ENCODE results near the gene BCAS3. TPM values are rescaled to one million over a fixed set of nuclear protein-coding genes. Genes with fewer than 3 reads are reported as not detected.

The BCAS3 gene
- total RNA-seq, 1 experiment from 2014 or later = 26.3 TPM

GRCh38 chr17:61133853-61134252 lies 456.2 kb downstream of the BCAS3 start:
- H3K79me2 ChIP-seq (ENCODE audit: insufficient read depth, low read length) = no peaks in the 10 kb centered on the region
- H3K36me3 ChIP-seq (ENCODE audit: control insufficient read depth in 1 of 2, insufficient read depth in 2 of 2, low read length in 2 of 2) = no peaks in the 10 kb centered on the region
- H4K20me1 ChIP-seq (ENCODE audit: insufficient read depth) = no peaks in the 10 kb centered on the region
- ChIA-PET CTCF (no interaction called here), POLR2A (no interaction called here), RAD21 (ENCODE audit: low non-redundant PET in 1 of 2, low total read pairs in 2 of 2, uncharacterized antibody in 2 of 2, unreplicated experiment in 2 of 2) (no interaction called here)
- H3K27me3 ChIP-seq (ENCODE audit: insufficient read depth, low read length) = no peaks in the 10 kb centered on the region
- TF ChIP-seq EZH2phosphoT487 (IDR thresholded peaks at IDR 0.05; ENCODE audit: borderline replicate concordance) = no peak
- H3K4me3 ChIP-seq (replicated peaks in 1 of 2; ENCODE audit: low read depth in 1 of 2, low read length in 2 of 2) = no peak overlapping the region
- H3K9ac ChIP-seq (ENCODE audit: low read length) = no peak overlapping the region
- no TSS peak for BruUV-seq (replicated peaks)
- no peaks in the 10 kb centered on the region for H3K9me2 ChIP-seq (ENCODE audit: insufficient read depth)
- ATAC-seq (no peak), DNase-seq (ENCODE audit: low read depth, low spot score) (no peak)
- intact Hi-C loops (cut with micrococcal nuclease) = no loop called here
- no peak overlapping the region for H2AFZ ChIP-seq (ENCODE audit: low read depth, low read length, poor library complexity, severe bottlenecking)
- H3K4me2 ChIP-seq (ENCODE audit: low read length) = no peak overlapping the region
- no peaks in the 10 kb centered on the region for H3K9me3 ChIP-seq (ENCODE audit: control insufficient read depth in 1 of 2, insufficient read depth in 1 of 2, low read depth in 1 of 2, low read length in 2 of 2)
- H3K27ac ChIP-seq (ENCODE audit: low read depth, low read length) = no peak overlapping the region
- H3K4me1 ChIP-seq (ENCODE audit: control insufficient read depth in 1 of 2, insufficient read depth in 2 of 2, low read length in 2 of 2) = peaks cover 0 to under 1% of the 10 kb centered on the region in 2 experiments; a peak in 3 of 4 replicates

DNA sequence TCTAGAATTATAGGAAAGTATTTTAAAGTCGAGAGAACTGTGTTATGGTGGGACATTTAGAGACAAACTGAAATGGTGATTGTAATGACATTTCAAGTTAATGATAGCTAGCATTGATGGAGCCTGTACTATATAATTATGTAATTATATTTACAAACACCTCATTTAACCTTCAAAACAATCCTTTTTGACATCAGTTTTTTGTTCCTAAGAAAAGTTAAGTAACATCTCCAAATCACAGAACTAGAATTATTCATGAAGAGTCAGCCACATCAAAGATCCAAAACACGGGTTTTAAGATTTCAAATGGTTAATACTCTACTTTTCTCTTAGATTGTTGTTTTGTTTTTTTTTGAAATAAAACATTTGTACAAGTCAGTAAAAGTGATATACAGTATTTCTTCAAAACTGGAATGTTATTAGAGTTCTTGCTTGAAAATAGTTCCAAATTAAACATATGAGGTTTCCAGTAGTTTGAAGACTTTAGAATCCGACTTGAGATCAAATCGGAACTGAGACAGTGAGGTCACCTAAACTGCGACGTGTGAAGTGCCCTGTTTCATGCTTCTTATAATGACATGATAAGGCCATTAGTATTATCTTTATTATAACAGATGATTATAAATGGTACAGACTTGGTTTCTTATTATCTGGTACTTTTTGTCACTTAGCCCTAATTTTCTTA lies 457.0 kb downstream of the BCAS3 start:
- CTCF ChIA-PET = no interaction called here
- no peak overlapping the region for H3K27ac ChIP-seq (ENCODE audit: low read depth, low read length)

More for the DNA sequence above, 457.0 kb downstream of the BCAS3 start:
- H3K27me3 ChIP-seq (ENCODE audit: insufficient read depth, low read length) = no peaks in the 10 kb centered on the region
- H3K4me3 ChIP-seq (replicated peaks in 1 of 2; ENCODE audit: low read depth in 1 of 2, low read length in 2 of 2) = no peak overlapping the region
- H4K20me1 ChIP-seq (ENCODE audit: insufficient read depth) = no peaks in the 10 kb centered on the region
- H2AFZ ChIP-seq (ENCODE audit: low read depth, low read length, poor library complexity, severe bottlenecking) = no peak overlapping the region
- no TSS peak for BruUV-seq (replicated peaks)
- H3K79me2 ChIP-seq (ENCODE audit: insufficient read depth, low read length) = no peaks in the 10 kb centered on the region
- peaks cover 7 to 8% of the 10 kb centered on the region in 2 experiments; a peak in 3 of 4 replicates for H3K4me1 ChIP-seq (ENCODE audit: control insufficient read depth in 1 of 2, insufficient read depth in 2 of 2, low read length in 2 of 2)
- no peaks in the 10 kb centered on the region for H3K36me3 ChIP-seq (ENCODE audit: control insufficient read depth in 1 of 2, insufficient read depth in 2 of 2, low read length in 2 of 2)
- no peak for DNase-seq (ENCODE audit: low read depth, low spot score)
- no peak overlapping the region for H3K4me2 ChIP-seq (ENCODE audit: low read length)
- TF ChIP-seq TCF7L2 (IDR thresholded peaks at IDR 0.05; ENCODE audit: borderline replicate concordance, extremely low read depth, insufficient read depth, insufficient read length) (no peak), JUND (IDR thresholded peaks at IDR 0.05) (no peak), RAD21 (IDR thresholded peaks at IDR 0.05; ENCODE audit: low read depth) (no peak), SIN3A (IDR thresholded peaks at IDR 0.05; ENCODE audit: low read depth) (no peak), ZFX (IDR thresholded peaks at IDR 0.05) (no peak), ELF1 (IDR thresholded peaks at IDR 0.05; ENCODE audit: borderline replicate concordance, low read depth) (no peak), POLR2A (IDR thresholded peaks at IDR 0.05; ENCODE audit: borderline replicate concordance, extremely low read depth, insufficient read depth, insufficient read length) (no peak), EZH2 (IDR thresholded peaks at IDR 0.05) (no peak)
- no peak overlapping the region for H3K9ac ChIP-seq (ENCODE audit: low read length)
- H3K9me2 ChIP-seq (ENCODE audit: insufficient read depth) = no peaks in the 10 kb centered on the region
- H3K9me3 ChIP-seq (ENCODE audit: control insufficient read depth in 1 of 2, insufficient read depth in 1 of 2, low read depth in 1 of 2, low read length in 2 of 2) = no peaks in the 10 kb centered on the region
- ChIA-PET POLR2A (no interaction called here), RAD21 (ENCODE audit: low non-redundant PET in 1 of 2, low total read pairs in 2 of 2, uncharacterized antibody in 2 of 2, unreplicated experiment in 2 of 2) (no interaction called here)
- intact Hi-C loops (cut with micrococcal nuclease) = no loop called here
- ATAC-seq = no peak

All from HCT116 (cell line).